ENCODE results near the gene FEN1. TPM values are rescaled to one million over a fixed set of nuclear protein-coding genes. Genes with fewer than 3 reads are reported as not detected.
A peak's percentile ranks its signal among the peaks of the same experiment; 100 is the strongest.

Gene FEN1
- total and polyA plus RNA-seq, 2 of the 8 experiments (the other 6 are each of a cell fraction or from before 2014, with no cell fraction given): 52.6 to 86.1 TPM

DNA sequence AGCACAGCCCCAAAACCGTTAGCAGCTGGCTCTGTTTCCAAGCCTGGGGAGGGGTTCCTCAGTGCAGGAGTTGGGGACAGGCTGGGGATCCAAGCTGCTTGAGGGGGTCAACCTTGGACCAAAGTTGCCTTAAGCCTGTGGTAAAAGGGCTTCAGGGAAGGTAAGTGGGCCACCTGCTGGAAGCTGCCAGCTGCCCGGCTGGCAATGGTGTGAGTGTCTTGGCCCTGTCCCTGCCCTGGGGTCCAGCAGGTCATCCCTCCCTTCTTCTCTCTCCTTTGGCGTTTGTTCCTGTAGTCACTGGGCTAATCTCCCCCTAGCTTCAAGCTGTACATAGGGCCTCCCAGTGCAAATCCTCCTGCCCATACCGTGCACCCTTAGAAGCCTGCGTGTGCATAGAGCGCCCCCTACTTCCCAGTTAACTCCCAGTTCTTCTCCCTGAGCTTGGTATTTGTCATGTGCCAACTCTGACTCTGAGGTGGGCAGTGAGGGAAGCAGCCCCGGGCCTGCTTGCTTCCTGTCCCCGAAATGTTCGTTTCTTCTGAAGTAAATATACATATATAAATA, 4.7 kb upstream of the FEN1 start:
- no peak overlapping the region for H3K23ac ChIP-seq (ENCODE audit: insufficient read length)
- H4K5ac ChIP-seq (ENCODE audit: insufficient read length, low read depth, low read length): no peak overlapping the region
- H3K4me1 ChIP-seq (replicated peaks in 1 of 4; ENCODE audit: control insufficient read depth in 3 of 4, insufficient read depth in 4 of 4, low read length in 3 of 4): peaks cover 0 to 2% (median 0%) of the 10 kb centered on the region in 4 experiments; a peak in 2 of 7 replicates
- H3K14ac ChIP-seq (ENCODE audit: insufficient read length): no peak overlapping the region
- peak; percentile 42 for FAIRE-seq
- H3K4ac ChIP-seq (replicated peaks; ENCODE audit: insufficient read length, low read depth, low read length): no peak overlapping the region
- no peaks in the 10 kb centered on the region for H3K9me3 ChIP-seq (ENCODE audit: insufficient read depth in 2 of 2, low read depth in 1 of 2, low read length in 1 of 2)
- no peak overlapping the region for H3K4me2 ChIP-seq (ENCODE audit: insufficient read depth in 1 of 2, low read depth in 2 of 2, low read length in 2 of 2)
- POLR2A ChIA-PET (ENCODE audit: partially characterized antibody): interaction anchor here (0.6 to 20.9 kb wide), 15 partner anchors 9 to 896 kb away, joined by 3 to 354 read pairs (median 5); partner anchors contain the start of gene FADS1
- peaks cover 0 to 15% of the 10 kb centered on the region in 2 experiments; a peak in 3 of 4 replicates for H3K79me2 ChIP-seq (ENCODE audit: control insufficient read depth in 1 of 2, insufficient read depth in 2 of 2, low read length in 2 of 2)
- H2AFZ ChIP-seq (ENCODE audit: low read length): no peak overlapping the region
- CTCF ChIA-PET (ENCODE audit: partially characterized antibody): interaction anchor here (0.6 to 10.5 kb wide), 38 partner anchors 8 to 762 kb away, joined by 3 to 168 read pairs (median 4); partner anchors contain the start of gene MYRF
- no peaks in the 10 kb centered on the region; the same call in 1 of the 2 replicates for H3K79me1 ChIP-seq (ENCODE audit: low read depth, low read length)
- H4K8ac ChIP-seq (ENCODE audit: extremely low read depth, insufficient read depth, low read length): no peak overlapping the region
- no peak overlapping the region for H2BK5ac ChIP-seq (ENCODE audit: low read depth, low read length)
- no peak overlapping the region for H2BK20ac ChIP-seq (ENCODE audit: low read length)
- no peak overlapping the region for H3K4me3 ChIP-seq (ENCODE audit: extremely low read depth in 1 of 4, insufficient read depth in 2 of 4, low read depth in 3 of 4, low read length in 4 of 4)
- H3K36me3 ChIP-seq (ENCODE audit: control insufficient read depth in 2 of 4, insufficient read depth in 4 of 4, low read length in 3 of 4): peaks cover 25 to 45% (median 33%) of the 10 kb centered on the region in 4 experiments; a peak in 7 of 8 replicates
- H3K56ac ChIP-seq (replicated peaks; ENCODE audit: insufficient read length, low read depth, low read length): no peak overlapping the region
- H2BK15ac ChIP-seq (ENCODE audit: low read length): no peak overlapping the region
- no peak overlapping the region for H3K18ac ChIP-seq (ENCODE audit: extremely low read depth, low read length)
- 69% methylated on average over 9 of the region's 9 CpGs; no CpG with 5 or more reads in 1 of the 2 experiments for WGBS, 2 experiments (ENCODE audit: extremely low coverage in 1 of 2, insufficient coverage in 1 of 2, insufficient read length in 1 of 2, insufficient replicate concordance in 2 of 2, low coverage in 1 of 2, low lambda C conversion rate in 2 of 2, missing lambda C conversion rate in 1 of 2)
- H2BK120ac ChIP-seq (replicated peaks; ENCODE audit: low read depth, low read length): no peak overlapping the region
- peaks cover 2% of the 10 kb centered on the region; the same call in 1 of the 2 replicates for H3K23me2 ChIP-seq (ENCODE audit: low read depth, low read length)
- no peaks in the 10 kb centered on the region for H3K27me3 ChIP-seq (replicated peaks in 1 of 4; ENCODE audit: control insufficient read depth in 3 of 4, extremely low read depth in 1 of 4, insufficient read depth in 3 of 4, low read length in 3 of 4)
- DNase-seq (ENCODE audit: low read depth in 1 of 2, low spot score in 2 of 2): peak in 1 of 2 experiments; percentile 75
- H4K20me1 ChIP-seq (replicated peaks in 1 of 2; ENCODE audit: control insufficient read depth in 1 of 2, insufficient read depth in 2 of 2, low read length in 2 of 2): peaks cover 6 to 21% of the 10 kb centered on the region in 2 experiments
- no peak overlapping the region for H2AK5ac ChIP-seq (ENCODE audit: low read depth, low read length)
- H2BK12ac ChIP-seq (ENCODE audit: low read depth, low read length): no peak overlapping the region
- H3K9ac ChIP-seq (replicated peaks in 1 of 4; ENCODE audit: extremely low read depth in 1 of 4, low read depth in 3 of 4, low read length in 3 of 4): no peak overlapping the region
- H4K91ac ChIP-seq (replicated peaks; ENCODE audit: insufficient read length, low read length): no peak overlapping the region
- no peak overlapping the region for H3K27ac ChIP-seq (ENCODE audit: low read depth, low read length)
- TF ChIP-seq, protein P1, sequence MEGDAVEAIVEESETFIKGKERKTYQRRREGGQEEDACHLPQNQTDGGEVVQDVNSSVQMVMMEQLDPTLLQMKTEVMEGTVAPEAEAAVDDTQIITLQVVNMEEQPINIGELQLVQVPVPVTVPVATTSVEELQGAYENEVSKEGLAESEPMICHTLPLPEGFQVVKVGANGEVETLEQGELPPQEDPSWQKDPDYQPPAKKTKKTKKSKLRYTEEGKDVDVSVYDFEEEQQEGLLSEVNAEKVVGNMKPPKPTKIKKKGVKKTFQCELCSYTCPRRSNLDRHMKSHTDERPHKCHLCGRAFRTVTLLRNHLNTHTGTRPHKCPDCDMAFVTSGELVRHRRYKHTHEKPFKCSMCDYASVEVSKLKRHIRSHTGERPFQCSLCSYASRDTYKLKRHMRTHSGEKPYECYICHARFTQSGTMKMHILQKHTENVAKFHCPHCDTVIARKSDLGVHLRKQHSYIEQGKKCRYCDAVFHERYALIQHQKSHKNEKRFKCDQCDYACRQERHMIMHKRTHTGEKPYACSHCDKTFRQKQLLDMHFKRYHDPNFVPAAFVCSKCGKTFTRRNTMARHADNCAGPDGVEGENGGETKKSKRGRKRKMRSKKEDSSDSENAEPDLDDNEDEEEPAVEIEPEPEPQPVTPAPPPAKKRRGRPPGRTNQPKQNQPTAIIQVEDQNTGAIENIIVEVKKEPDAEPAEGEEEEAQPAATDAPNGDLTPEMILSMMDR (IDR thresholded peaks at IDR 0.05; ENCODE audit: control extremely low read depth in 1 of 3, insufficient read depth in 1 of 3, low read depth in 1 of 3, low read length in 3 of 3): peak; percentile 75 to 91 (median 87)
- TF ChIP-seq SP1 (IDR thresholded peaks at IDR 0.05; ENCODE audit: low read depth, low read length): no peak
- peak; percentile 74 to 84 for TF ChIP-seq RAD21 (IDR thresholded peaks at IDR 0.05 in 1 of 2, conservative IDR thresholded peaks at IDR 0.05 in 1 of 2; ENCODE audit: low read depth in 2 of 2, low read length in 2 of 2)
- TF ChIP-seq HDAC6 (IDR thresholded peaks at IDR 0.05; ENCODE audit: low read depth, low read length): no peak
- no peak for TF ChIP-seq ATF3 (IDR thresholded peaks at IDR 0.05; ENCODE audit: insufficient read depth, low read depth, low read length)
- TF ChIP-seq SAP30 (IDR thresholded peaks at IDR 0.05; ENCODE audit: insufficient read depth, insufficient replicate concordance, low read length): no peak
- TF ChIP-seq MAFK (IDR thresholded peaks at IDR 0.05; ENCODE audit: low read depth, low read length): no peak
